Sigmoid colon (tissue), 7 donors: ENCODE measurements around the gene ALG12. TPM values are rescaled to one million over a fixed set of nuclear protein-coding genes. Genes with fewer than 3 reads are reported as not detected.

ENCODE experiments used
- DNase-seq: peaks from one replicate; pipeline ENCODE4 v3.0.0-alpha.2; 2019
- H3K27ac ChIP-seq, 4 donors: fragments of 200-600 bp; sonication (generic); one replicate each; pipeline ENCODE4 v1.5.1; 2016 to 2019; ENCODE audit warnings: mild to moderate bottlenecking in 1 of 4
- H3K27me3 ChIP-seq, 3 donors: fragments of 200-600 bp; sonication (generic); one replicate each; pipeline ENCODE4 v1.5.1; 2019; ENCODE audit warnings: mild to moderate bottlenecking in 1 of 3
- H3K36me3 ChIP-seq, 4 donors: fragments of 200-600 bp; sonication (generic); one replicate each; pipeline ENCODE4 v1.5.1; 2016 to 2019
- H3K4me1 ChIP-seq, 4 donors: fragments of 200-600 bp; sonication (generic); one replicate each; pipeline ENCODE4 v1.5.1; 2017 to 2019
- H3K4me3 ChIP-seq, 4 donors: fragments of 200-600 bp; sonication (generic); one replicate each; pipeline ENCODE4 v1.5.1; 2017 to 2019; ENCODE audit warnings: mild to moderate bottlenecking in 2 of 4, moderate library complexity in 1 of 4
- H3K9me3 ChIP-seq, 4 donors: fragments of 200-600 bp in 3 of 4; sonication (generic) in 3 of 4; one replicate each; pipeline versions ENCODE4 v1.5.1 to v1.6.1; 2013 to 2019
- EP300 ChIP-seq, 4 donors: sonication (generic); formaldehyde crosslinking; IDR thresholded peaks; one replicate each; pipeline ENCODE4 v1.6.1; 2017; ENCODE audit warnings: antibody characterized with exemption in 4 of 4
- POLR2A ChIP-seq, 2 donors: fragments of 450-650 bp; IDR thresholded peaks; one replicate each; pipeline ENCODE4 v1.6.1; 2016; ENCODE audit warnings: antibody characterized with exemption in 2 of 2, mild to moderate bottlenecking in 2 of 2, moderate library complexity in 2 of 2
- POLR2AphosphoS5 ChIP-seq, 4 donors: sonication (generic); formaldehyde crosslinking; IDR thresholded peaks; one replicate each; pipeline ENCODE4 v1.6.1; 2017; ENCODE audit warnings: antibody characterized with exemption in 4 of 4
- WGBS, 2 donors: extraction: QIAGEN DNeasy Blood & Tissue Kit; methylation state at CpG; one replicate each; pipeline ENCODE4 v1.1.7; 2013; 5-methylcytosine and 5-hydroxymethylcytosine counted together
- intact Hi-C: fragments of 100-400 bp; cut with DNase I; formaldehyde crosslinking; loops from one replicate; pipeline ENCODE4 v1.15.1; 2023
- polyA plus RNA-seq, 3 donors: library from polyadenylated mRNA; stranded (reverse); fragments of 200-250 nt; gene quantifications; one replicate each; pipeline ENCODE4 v1.2.3, GENCODE V29; 2013
- total RNA-seq, 4 donors: library from RNA; depleted of rRNA; stranded (reverse); fragments of >200 nt; gene quantifications; one replicate each; pipeline ENCODE4 v1.1.0, GENCODE V29; 2016
- TF ChIP-seq, protein P1 (sequence below), 4 experiments: fragments of 450-650 bp in 3 of 4; fragments of 200-600 bp in 1 of 4; IDR thresholded peaks; one replicate each; pipeline ENCODE4 v1.5.1; 2016 to 2019; ENCODE audit warnings: antibody characterized with exemption in 4 of 4, mild to moderate bottlenecking in 3 of 4, moderate library complexity in 2 of 4
- donor health status: healthy with polysubstance abuse.
- donor health status: Bipolar disorder and iron deficiency.
- donor health status: healthy.

Gene ALG12
- total and polyA plus RNA-seq, 7 donors: 1.8 to 23.9 (median 14.4) TPM

DNA sequence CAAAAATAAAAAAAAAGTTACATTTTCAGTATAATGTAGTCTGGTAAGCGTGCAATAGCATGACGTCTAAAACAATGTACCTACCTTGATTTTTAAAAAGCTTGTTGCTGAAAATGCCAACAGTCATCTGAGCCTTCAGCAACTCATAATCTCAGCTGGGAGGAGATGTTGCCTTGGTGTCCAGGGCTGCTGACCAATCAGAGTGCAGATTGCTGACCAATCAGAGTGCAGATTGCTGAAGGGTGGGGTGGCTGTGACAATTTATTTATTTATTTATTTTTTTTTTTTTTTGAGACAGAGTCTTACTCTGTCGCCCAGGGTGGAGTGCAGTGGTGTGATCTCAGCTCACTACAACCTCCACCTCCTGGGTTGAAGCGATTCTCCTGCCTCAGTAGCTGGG, 46.8 kb downstream of the ALG12 start:
- Histone ChIP-seq H3K27me3 (no peaks in the 10 kb centered on the region), H3K9me3 (peaks cover 0 to 6% (median 0%) of the 10 kb centered on the region in 4 donors), H3K27ac (no peak overlapping the region), H3K36me3 (no peaks in the 10 kb centered on the region), H3K4me1 (no peaks in the 10 kb centered on the region), H3K4me3 (no peak overlapping the region)
- no peak for TF ChIP-seq POLR2A (IDR thresholded peaks at IDR 0.05)
- DNase-seq: no peak
- WGBS, 2 donors: 97 to 98% methylated on average over 4 of the region's 4 CpGs
- intact Hi-C loops: no loop called here

DNA sequence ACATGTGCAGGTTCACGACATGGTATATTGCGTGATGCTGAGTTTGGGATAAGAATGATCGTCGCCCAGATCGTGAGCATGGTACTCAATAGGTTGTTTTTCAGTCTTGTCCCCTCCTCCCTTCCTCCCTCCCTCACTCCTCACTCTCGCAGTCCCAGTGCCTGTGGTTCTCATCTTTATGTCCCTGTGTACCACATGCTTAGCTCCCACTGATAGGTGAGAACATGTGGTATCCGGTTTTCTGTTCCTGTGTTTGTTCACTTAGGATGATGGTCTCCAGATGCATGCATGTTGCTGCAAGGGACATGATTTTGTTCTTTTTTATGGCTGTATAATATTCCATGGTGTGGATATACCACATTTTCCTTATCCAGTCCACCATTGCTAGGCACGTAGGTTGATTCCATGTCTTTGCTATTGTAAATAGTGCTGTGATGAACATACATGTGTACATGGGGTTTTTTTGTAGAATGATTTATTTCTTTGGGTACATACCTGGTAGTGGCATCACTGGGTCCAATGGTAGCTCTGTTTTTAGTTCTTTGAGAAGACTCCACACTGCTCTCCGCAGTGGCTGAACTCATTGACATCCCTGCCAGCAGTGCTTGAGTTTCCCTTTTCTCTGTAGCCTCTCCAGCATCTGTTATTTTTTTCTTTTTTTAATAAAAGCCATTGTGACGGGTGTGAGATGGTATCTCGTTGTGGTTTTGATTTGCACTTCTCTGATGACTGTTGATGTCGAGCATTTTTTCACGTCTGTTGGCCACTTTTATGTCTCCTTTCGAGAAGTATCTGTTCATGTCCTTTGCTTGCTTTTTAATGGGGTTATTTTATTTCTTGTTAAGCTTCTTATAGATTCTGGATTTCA, 48.2 kb downstream of the ALG12 start:
- H3K27me3 ChIP-seq: no peaks in the 10 kb centered on the region
- H3K9me3 ChIP-seq: peaks cover 0 to 10% (median 4%) of the 10 kb centered on the region in 4 donors
- no peak overlapping the region for H3K4me3 ChIP-seq
- TF ChIP-seq, protein P1, sequence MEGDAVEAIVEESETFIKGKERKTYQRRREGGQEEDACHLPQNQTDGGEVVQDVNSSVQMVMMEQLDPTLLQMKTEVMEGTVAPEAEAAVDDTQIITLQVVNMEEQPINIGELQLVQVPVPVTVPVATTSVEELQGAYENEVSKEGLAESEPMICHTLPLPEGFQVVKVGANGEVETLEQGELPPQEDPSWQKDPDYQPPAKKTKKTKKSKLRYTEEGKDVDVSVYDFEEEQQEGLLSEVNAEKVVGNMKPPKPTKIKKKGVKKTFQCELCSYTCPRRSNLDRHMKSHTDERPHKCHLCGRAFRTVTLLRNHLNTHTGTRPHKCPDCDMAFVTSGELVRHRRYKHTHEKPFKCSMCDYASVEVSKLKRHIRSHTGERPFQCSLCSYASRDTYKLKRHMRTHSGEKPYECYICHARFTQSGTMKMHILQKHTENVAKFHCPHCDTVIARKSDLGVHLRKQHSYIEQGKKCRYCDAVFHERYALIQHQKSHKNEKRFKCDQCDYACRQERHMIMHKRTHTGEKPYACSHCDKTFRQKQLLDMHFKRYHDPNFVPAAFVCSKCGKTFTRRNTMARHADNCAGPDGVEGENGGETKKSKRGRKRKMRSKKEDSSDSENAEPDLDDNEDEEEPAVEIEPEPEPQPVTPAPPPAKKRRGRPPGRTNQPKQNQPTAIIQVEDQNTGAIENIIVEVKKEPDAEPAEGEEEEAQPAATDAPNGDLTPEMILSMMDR (IDR thresholded peaks at IDR 0.05): no peak
- TF ChIP-seq EP300 (IDR thresholded peaks at IDR 0.05) (no peak), POLR2AphosphoS5 (IDR thresholded peaks at IDR 0.05) (no peak)
- 81 to 95% methylated on average over 13 to 14 of the region's 14 CpGs for WGBS, 2 donors
- H3K4me1 ChIP-seq: no peaks in the 10 kb centered on the region
- no peak overlapping the region for H3K27ac ChIP-seq
- DNase-seq: no peak
- H3K36me3 ChIP-seq: no peaks in the 10 kb centered on the region
- intact Hi-C loops: no loop called here

DNA sequence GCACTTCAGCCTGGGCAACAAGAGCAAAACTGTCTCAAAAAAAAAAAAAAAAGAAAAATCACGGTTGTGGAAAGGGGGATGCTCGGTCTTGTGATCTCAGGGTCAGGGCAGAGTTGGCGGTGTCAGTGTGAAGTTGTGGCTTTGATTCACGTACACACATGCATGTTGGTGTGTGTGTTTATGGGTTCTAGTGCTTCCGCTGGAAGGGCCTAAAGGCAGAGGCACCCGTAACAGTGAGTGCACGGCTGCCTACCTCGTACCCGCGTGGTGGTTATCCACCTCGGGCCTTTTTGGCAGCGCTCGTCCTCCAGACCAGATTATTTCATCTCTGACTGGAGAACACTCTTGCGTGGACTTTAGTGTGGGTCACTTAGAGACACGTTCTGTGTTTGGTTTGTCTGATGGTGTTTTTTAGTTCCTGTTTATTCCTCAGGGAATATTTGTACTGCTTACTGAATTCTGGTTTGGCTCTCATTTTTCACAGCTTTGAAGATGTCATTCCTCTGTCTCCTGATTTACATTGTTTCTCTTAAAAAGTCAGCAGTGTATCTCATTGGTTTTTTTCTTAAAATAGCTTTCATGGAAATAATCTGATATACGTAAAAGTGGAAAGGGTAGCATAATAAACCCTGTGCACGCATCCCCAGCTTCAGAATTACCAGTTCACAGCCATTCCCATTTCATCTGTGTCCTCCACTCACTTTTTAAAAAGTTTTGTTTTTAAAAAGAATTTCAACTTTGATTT, 49.0 kb downstream of the ALG12 start:
- Histone ChIP-seq H3K4me3 (no peak overlapping the region), H3K4me1 (no peaks in the 10 kb centered on the region), H3K27ac (no peak overlapping the region), H3K36me3 (no peaks in the 10 kb centered on the region), H3K9me3 (peaks cover 0 to 10% (median 4%) of the 10 kb centered on the region in 4 donors), H3K27me3 (no peaks in the 10 kb centered on the region)
- intact Hi-C loops: no loop called here
- DNase-seq: no peak
- 90 to 91% methylated on average over 17 of the region's 17 CpGs for WGBS, 2 donors
- TF ChIP-seq POLR2A (IDR thresholded peaks at IDR 0.05) (no peak), POLR2AphosphoS5 (IDR thresholded peaks at IDR 0.05) (no peak), EP300 (IDR thresholded peaks at IDR 0.05) (no peak)
- TF ChIP-seq, protein P1 (IDR thresholded peaks at IDR 0.05): no peak

DNA sequence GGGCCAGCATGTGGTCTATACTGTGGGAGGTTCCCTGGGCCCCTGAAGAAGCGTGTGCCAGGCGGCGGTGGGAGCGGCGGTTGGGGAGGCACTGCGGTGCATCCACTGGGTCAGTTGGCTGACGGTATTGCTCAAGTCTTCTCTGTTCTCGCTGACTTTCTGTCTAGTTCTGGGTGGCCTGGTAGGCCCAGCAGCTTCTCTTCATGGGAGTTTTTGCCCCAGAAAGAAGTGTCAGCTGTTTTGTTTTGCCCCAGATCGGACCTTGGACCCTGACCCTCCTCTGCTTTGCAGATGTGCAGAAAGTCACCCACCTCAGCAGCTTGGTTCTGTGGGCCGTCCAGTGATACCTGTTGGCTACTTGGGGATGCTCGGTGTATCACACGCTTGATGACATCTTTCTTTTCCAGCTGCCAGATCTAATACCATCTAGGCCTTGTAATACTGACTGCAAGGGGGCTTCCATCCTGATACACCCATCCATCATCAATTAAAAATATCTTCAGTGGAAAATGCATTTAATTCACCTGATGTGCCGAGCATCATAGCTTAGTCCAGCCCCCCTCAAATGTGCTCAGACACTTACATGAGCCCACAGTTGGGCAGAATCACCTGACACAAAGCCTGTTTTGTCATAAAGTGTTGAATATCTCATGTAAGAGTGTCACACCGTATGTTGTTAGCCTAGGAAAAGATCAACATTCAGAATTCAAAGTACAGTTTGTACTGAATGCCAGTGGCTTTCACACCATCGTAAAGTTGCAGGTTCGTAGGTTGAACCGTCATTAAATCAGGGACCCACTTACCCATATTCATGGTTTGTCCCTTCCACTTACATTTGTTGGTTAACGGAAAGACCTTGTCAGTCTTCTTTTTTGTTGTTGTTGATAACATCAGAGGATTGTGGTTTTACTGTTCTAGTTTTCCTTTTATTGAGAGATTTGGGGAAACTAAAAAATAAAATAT, 50.7 kb downstream of the ALG12 start:
- TF ChIP-seq POLR2AphosphoS5 (IDR thresholded peaks at IDR 0.05) (no peak), POLR2A (IDR thresholded peaks at IDR 0.05) (no peak), EP300 (IDR thresholded peaks at IDR 0.05) (no peak)
- TF ChIP-seq, protein P1 (IDR thresholded peaks at IDR 0.05): no peak
- H3K27ac ChIP-seq: no peak overlapping the region

More for the DNA sequence above, 50.7 kb downstream of the ALG12 start:
- peaks cover 0 to 10% (median 4%) of the 10 kb centered on the region in 4 donors for H3K9me3 ChIP-seq
- H3K4me3 ChIP-seq: no peak overlapping the region
- 89 to 91% methylated on average over 18 of the region's 18 CpGs for WGBS, 2 donors
- no peaks in the 10 kb centered on the region for H3K4me1 ChIP-seq
- no peak for DNase-seq
- intact Hi-C loops: no loop called here
- H3K36me3 ChIP-seq: no peaks in the 10 kb centered on the region
- H3K27me3 ChIP-seq: no peaks in the 10 kb centered on the region
